Hematopoietic multipotent progenitor cell treated with erythropoietin and hydrocortisone succinate and interleukin-3 and kit ligand, for 17 days (in vitro differentiated cells): ENCODE data around the gene RASAL3.
A peak's percentile ranks its signal among the peaks of the same experiment; 100 is the strongest.
"Not testable (repeated sequence)": the region's sequence is repeated elsewhere in the genome, so short reads cannot be mapped to it uniquely, and the experiment has no call there.

Source experiments
- DNase-seq: peaks from one replicate; pipeline ENCODE4 v3.0.0-alpha.2; 2015; ENCODE audit warnings: low spot score

RASAL3 gene

GRCh38 chr19:15473821-15474220 lies 9.5 kb upstream of the RASAL3 start:
- DNase-seq, result not testable (repeated sequence)

- DNase-seq, result no peak
Measured at GRCh38 chr19:15471639-15472101, 7.3 kb upstream of the RASAL3 start.

- no peak for DNase-seq
Measured at GRCh38 chr19:15469513-15470297, 5.4 kb upstream of the RASAL3 start.

DNA sequence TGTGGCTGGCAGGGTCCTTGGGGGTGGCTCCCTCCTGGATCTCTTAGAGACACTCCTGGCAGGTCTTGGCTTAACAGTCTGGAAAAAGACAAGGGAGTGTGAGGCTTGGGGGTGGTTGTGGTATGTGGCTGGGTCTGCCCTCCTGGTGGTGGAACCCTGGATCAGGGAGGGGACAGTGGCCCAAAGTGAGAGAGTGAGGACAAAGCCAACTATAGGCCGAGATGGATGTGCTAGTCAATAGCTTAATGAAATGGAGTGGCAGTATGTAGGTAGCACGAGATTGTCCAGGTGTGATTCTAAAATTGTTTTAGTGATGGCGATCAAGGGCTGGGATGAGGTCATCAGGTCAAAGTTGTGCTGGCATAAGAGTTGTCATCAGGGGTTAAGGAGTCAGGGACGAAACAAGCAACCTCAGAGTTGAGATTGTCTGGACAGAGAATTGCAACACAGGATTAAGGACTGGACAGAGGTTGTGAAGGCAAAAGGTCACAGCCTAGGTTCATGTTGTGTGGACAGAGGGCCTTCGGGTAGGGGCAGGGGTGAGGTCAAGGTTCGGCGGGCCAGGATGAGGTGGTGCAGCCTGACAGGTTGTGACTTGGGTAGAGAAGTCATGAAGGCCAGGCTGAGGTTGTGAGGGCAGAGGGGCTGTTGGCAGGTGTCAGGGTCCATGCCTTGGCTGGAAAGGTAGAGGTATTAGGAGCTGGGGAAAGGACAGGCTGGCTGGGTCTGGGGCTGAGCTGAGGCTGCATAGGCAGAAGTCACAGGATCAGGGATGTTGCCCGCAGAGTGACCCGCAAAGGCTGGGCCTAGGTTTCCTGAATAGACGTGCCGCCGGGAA lies 4.5 kb upstream of the RASAL3 start:
- no peak for DNase-seq

DNA sequence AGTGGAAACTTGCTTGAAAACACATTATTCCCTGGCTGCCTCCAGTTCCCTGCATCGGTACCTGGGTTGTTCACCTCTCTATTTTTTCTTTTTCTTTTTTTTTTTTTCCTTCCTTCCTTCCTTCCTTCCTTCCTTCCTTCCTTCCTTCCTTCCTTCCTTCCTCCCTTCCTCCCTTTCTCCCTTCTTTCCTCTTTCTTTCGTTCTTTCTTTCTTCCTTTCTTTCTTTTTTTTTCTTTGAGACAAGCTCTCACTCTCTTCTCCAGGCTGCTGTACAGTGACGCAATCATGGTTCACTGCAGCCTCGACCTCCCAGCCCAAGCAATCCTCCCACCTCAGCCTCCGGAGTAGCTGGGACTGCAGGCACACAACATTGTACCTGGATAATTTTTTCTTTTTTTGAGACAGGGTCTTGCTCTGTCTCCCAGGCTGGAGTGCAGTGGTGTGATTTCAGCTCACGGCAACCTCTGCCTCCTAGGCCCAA lies 3.4 kb upstream of the RASAL3 start:
- DNase-seq, result no peak

- peak; percentile 57 for DNase-seq
Measured at GRCh38 chr19:15466851-15467733, 2.7 kb upstream of the RASAL3 start.

DNA sequence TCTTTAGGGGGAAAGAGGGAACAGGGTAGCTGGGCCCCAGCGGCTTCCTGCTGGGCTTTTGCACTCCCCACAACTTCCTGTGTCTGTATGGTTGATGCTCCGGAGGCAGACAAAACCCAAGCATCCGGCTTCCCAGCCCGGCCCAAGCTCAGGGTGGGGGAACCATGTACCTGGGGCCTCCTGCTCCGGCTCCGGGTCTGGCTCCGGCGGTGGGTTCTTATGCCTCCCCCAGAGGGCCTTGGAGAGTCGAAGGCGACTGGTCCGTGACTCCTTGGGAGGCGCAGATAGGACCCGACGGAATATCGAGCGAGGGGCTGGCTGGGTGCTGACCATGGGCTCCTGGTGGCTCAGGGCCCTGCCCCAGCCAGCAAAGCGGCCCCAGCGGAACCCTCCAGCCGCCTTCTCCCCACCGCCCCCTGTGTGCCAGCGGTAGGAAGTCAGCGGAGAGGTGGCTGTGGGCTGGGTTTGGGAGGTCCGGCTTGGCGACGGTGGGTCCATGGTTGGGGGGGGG lies 428 bp downstream of the RASAL3 start:
- no peak for DNase-seq

GRCh38 chr19:15461694-15462093 lies 2.6 kb downstream of the RASAL3 start:
- DNase-seq, result no peak

- no peak for DNase-seq
Measured at GRCh38 chr19:15457701-15458484, 6.5 kb downstream of the RASAL3 start.

DNA sequence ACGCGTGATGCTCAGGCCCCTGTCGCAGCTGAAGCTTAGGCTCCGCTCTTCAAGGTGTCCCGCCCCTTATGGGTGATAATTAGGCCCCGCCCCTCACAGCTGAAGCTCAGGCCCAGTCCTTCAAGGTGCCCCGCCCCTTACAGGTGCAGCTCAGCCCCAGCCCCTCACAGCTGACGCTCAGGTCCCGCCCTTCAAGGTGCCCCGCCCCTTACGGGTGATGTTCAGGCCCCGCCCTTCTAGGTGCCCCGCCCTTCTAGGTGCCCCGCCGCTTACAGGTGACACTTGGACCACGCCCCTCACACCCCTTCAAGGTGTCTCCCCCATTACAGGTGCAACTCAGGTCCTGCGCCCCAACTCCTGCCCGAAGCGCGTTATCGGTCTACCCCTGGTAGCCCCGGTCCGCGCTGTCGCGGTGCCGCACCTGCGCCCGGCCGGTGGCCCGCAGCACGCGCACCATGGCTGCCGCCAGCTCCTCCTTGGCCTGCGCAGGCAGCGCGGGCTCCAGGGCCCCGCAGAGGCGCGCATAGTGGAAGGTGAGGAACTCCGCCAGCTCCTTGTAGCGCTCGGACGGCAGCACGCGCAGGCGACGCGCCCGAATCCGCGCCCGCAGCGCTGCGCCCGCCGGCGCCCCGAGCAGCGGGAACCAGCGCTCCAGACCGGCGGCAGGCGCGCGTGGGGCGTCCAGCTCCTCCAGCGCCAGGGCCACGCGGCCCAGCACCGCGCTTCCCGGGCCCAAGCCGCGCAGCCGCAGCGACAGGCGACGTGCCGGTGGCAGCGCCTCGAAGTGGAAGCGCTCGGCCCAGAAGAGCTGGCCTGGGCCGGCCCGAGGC lies 7.3 kb downstream of the RASAL3 start:
- no peak for DNase-seq

DNA sequence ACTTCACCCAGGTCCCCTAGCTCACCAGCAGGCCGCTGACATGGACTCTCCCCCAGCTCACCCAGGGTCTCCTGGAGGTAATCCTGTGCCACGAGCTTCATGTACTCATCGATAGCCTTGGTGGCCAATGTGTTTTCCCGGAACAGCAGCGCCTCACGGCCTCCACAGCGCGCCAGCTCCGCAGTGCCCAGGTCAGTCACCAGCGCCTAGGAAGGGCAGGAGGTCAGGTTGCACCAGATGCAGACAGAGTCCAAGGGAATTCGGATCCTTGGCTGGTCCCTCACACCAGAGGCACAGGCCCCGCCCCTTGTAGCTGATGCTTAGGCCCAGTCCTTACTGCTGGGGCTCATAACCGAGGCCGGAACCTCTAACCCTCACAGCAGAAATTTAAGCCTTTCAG lies 7.9 kb downstream of the RASAL3 start:
- no peak for DNase-seq

DNA sequence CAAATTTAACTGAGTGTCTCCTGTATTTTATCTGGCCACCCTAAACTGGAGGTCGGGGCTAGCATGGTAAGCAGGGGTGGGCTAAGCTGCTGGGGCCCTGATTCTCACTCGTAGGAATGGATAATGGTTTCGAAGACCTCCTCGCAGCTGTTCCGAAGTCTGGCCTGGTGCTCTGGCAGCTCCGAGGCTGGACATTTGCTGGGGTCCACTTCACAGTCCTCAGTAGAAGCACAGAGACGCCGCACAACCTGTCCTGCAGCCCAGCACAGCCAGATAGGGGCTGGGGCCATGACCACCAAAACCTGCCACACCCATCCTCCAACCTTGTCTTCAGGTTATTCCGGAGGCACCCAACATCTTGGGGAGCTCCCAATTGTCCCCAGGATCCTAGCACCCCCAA lies 8.3 kb downstream of the RASAL3 start:
- DNase-seq, result no peak

DNA sequence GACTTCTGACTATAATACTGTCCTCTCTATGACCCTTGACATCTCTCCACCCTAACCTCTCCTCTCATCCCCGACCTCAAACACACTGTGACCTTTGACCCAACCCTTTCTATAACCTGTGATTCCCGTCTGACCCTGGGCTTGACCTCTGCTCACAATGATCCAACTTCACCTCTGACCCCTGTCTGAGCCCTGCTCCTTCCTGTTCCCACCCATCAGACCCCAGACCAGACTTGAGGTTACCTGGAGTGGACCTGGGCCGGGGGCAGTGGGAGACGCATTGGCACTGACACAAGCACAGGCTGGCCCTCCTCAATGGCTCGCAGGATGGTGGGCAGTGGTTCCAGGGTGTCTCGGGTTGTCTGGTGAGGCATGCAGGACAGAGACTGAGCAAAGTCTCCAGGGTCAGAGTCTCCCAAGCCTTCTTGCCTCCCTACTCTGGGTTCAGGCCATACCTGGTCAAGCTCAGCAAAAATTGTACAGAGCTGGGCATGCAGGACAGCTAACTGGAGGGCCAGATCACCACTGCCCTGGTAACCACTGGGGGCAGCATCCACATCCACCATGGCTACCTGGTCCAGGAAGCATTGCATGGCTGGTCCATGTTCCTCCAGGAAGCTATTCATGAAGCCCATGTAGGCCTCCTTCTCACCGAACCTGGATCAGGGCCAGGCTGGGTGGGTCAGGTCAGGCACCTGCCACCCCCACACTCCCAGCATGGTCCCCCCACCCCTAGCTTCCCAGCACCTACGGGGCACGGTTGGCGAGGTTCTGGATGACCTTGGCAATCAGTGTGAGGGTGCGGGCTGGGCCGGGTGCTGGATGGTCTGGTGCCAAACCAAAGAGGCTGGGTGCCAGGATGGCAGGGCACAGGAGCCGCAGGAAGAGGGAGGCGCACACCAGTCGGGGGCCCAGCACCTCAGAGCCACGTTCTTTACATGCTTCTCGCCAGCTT lies 10.2 kb downstream of the RASAL3 start:
- no peak for DNase-seq

- DNase-seq, result no peak
Measured at GRCh38 chr19:15453091-15453578, 11.2 kb downstream of the RASAL3 start.

DNA sequence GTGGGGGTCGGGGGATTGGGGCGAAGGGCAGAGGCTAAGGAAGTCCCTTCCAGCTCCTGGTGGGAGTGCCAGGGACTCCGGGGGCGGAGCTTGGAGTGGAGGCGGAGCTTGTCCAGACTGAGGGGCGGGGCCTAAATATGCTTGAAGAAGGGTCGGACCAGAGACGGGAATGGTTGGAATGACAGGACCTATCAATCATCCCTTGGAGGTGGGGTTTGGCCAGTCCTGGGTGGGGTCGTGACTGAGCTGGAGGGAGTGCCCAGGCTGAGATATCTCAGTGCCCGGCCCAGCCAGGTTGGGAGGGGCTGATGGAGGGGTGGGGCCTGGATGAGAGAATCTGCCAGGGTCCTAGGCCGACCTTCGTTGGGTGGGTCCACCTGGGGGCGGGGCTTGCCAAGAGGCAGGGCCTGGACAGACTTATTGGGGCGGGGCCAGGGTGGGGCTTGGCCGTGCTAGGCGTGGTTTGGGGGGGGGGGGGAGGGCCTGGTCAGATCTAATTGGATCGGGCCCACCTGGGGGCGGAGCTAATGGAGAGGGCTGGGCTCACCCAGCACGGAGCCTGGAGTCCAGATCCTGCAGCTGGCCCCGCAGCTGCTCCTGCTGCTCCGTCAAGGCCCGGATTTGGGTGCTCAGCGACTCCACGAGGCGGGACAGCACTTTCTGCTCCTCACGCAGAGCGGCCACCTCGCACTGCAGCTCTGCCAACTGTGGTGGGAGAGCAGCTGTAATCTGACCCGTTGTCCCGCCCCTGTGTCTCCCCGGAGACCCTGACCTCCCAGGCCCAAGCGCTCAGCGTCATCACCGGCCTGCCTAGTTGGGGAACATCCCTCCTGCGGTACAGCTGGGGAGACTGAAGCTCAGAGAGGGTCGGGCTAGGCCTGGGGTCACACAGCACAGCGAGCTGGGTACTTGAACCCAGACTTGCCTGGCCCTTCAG lies 12.0 kb downstream of the RASAL3 start:
- DNase-seq, result peak; percentile 93

GRCh38 chr19:15450528-15450890 lies 13.8 kb downstream of the RASAL3 start:
- DNase-seq, result no peak

- peak; percentile 92 for DNase-seq
Measured at GRCh38 chr19:15449620-15450527, 14.5 kb downstream of the RASAL3 start, which contains the start of gene WIZ. TSS of gene WIZ (minus strand) at chr19:15449956. CDS start at chr19:15448307, 1,649 bp downstream.
